Measurements from ENCODE around the gene RPL18. TPM values are rescaled to one million over a fixed set of nuclear protein-coding genes. Genes with fewer than 3 reads are reported as not detected.

RPL18 gene
- total and polyA plus RNA-seq, 9 of the 15 experiments (the other 6 are each of a cell fraction or from before 2014, with no cell fraction given), result 312 to 2,635 (median 1,653) TPM

DNA sequence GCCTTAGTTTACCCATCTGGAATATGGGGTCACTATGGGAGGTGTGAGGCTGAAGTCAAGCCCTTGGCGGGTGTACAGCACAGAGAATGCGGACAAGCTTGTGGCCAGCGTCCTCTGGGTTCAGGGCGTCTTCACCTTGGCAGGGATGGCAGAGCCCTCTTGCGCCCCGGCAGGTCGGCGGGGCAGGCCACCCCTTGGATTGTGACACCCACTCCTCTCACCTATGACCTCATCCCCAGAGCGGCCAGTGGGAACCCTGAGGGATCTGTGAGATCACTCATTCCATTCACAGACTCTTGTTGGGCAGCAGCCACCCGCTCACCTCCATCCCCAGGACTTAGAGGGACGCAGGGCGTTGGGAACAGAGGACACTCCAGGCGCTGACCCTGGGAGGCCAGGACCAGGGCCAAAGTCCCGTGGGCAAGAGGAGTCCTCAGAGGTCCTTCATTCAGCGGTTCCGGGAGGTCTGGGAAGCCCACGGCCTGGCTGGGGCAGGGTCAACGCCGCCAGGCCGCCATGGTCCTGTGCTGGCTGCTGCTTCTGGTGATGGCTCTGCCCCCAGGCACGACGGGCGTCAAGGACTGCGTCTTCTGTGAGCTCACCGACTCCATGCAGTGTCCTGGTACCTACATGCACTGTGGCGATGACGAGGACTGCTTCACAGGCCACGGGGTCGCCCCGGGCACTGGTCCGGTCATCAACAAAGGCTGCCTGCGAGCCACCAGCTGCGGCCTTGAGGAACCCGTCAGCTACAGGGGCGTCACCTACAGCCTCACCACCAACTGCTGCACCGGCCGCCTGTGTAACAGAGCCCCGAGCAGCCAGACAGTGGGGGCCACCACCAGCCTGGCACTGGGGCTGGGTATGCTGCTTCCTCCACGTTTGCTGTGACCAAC is 12.3 kb downstream of the RPL18 start, which contains the start of gene SPACA4 (continued):
- TF ChIP-seq, protein P1, sequence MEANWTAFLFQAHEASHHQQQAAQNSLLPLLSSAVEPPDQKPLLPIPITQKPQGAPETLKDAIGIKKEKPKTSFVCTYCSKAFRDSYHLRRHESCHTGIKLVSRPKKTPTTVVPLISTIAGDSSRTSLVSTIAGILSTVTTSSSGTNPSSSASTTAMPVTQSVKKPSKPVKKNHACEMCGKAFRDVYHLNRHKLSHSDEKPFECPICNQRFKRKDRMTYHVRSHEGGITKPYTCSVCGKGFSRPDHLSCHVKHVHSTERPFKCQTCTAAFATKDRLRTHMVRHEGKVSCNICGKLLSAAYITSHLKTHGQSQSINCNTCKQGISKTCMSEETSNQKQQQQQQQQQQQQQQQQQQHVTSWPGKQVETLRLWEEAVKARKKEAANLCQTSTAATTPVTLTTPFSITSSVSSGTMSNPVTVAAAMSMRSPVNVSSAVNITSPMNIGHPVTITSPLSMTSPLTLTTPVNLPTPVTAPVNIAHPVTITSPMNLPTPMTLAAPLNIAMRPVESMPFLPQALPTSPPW (CRISPR knock-in tag; IDR thresholded peaks at IDR 0.05), result no peak
- no peak for TF ChIP-seq ZNF347 (CRISPR knock-in tag; IDR thresholded peaks at IDR 0.05; ENCODE audit: low read depth)

DNA sequence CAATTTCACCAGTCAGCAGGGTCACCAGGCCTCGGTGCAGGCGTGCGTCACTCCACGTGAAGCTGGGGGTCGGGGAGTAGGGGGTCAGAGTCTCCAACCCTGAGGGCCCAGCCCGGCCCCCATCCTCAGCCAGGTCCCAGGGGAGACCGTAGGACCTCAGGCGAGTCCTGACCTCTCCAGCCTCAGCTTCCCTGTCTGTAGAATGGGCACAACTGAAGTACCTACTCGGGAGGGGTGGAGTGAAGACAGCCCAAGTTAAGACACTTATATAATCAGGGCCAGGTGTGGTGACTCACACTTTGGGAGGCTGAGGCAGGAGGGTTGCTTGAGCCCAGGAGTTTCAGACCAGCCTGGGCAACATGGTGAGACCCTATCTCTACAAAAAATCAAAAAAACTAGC is 15.1 kb downstream of the RPL18 start:
- Histone ChIP-seq H3K36me3 (ENCODE audit: control insufficient read depth, insufficient read depth, low read length) (no peaks in the 10 kb centered on the region), H3K9ac (ENCODE audit: insufficient read depth in 1 of 2, low read depth in 2 of 2, low read length in 2 of 2) (no peak overlapping the region), H3K9me3 (replicated peaks; ENCODE audit: control insufficient read depth, insufficient read depth, low read depth, low read length) (no peaks in the 10 kb centered on the region), H3K27ac (ENCODE audit: extremely low read depth, low read depth, low read length) (no peak overlapping the region), H3K4me3 (no peak overlapping the region), H2AFZ (ENCODE audit: low read depth, low read length) (no peak overlapping the region), H3K79me2 (ENCODE audit: control insufficient read depth, insufficient read depth, low read length) (no peaks in the 10 kb centered on the region), H4K20me1 (replicated peaks; ENCODE audit: control insufficient read depth, insufficient read depth, low read length) (no peaks in the 10 kb centered on the region; the same call in 1 of the 2 replicates), H3K27me3 (ENCODE audit: control insufficient read depth in 2 of 2, insufficient read depth in 2 of 2, low read length in 2 of 2) (peaks cover 0 to 4% of the 10 kb centered on the region in 2 experiments; a peak in 1 of 5 replicates), H3K9me1 (ENCODE audit: control insufficient read depth, insufficient read depth, low read length) (no peaks in the 10 kb centered on the region), H3K4me2 (ENCODE audit: insufficient read depth, low read length) (no peak overlapping the region), H3K4me1 (replicated peaks in 1 of 2; ENCODE audit: control insufficient read depth in 2 of 2, insufficient read depth in 2 of 2, low read length in 2 of 2) (peaks cover 0 to 35% of the 10 kb centered on the region in 2 experiments; a peak in 2 of 5 replicates)
- in situ Hi-C loops (cut with MboI) (no loop called here), intact Hi-C loops (cut with micrococcal nuclease) (no loop called here)
- ATAC-seq (no peak), FAIRE-seq (no peak), DNase-seq (ENCODE audit: extremely low read depth in 1 of 4, low spot score in 3 of 4) (no peak)
- CTCF ChIA-PET (ENCODE audit: low intra/inter-chr PET ratio), result no interaction called here
- no TSS peak for BruUV-seq (replicated peaks)
- POLR2A ChIA-PET, result interaction anchor here (0.6 kb wide), 1 partner anchor 15 kb away, joined by 3 read pairs; no protein-coding TSS in a partner anchor
- 40% methylated on average over 8 of the region's 9 CpGs for WGBS (ENCODE audit: insufficient coverage, low coverage, missing lambda C conversion rate)
- TF ChIP-seq PHF20 (IDR thresholded peaks at IDR 0.05; ENCODE audit: partially characterized antibody), result peak; percentile 52
- no peak for TF ChIP-seq ZBTB7A (IDR thresholded peaks at IDR 0.05; ENCODE audit: borderline replicate concordance, control insufficient read depth, low read depth, low read length)
- no peak for TF ChIP-seq POLR2B (IDR thresholded peaks at IDR 0.05; ENCODE audit: low read depth, partially characterized antibody)
- no peak for TF ChIP-seq TRIM24 (IDR thresholded peaks at IDR 0.05)
- TF ChIP-seq ESRRA (IDR thresholded peaks at IDR 0.05; ENCODE audit: borderline replicate concordance, low read depth), result peak; percentile 47; the same call in 1 of the 2 replicates
- TF ChIP-seq PTBP1 (IDR thresholded peaks at IDR 0.05; ENCODE audit: low read depth, low read length), result 0 out of 2 replicates have a peak, but pooled peaks have one; percentile 43
- TF ChIP-seq CHD4 (IDR thresholded peaks at IDR 0.05; ENCODE audit: insufficient read depth, insufficient replicate concordance, low read depth, low read length, poor library complexity, severe bottlenecking), result peak; percentile 80
- TF ChIP-seq NFATC3 (IDR thresholded peaks at IDR 0.05), result no peak
- no peak for TF ChIP-seq TBL1XR1 (IDR thresholded peaks at IDR 0.05; ENCODE audit: low read length in 2 of 2)
- TF ChIP-seq, protein P2, sequence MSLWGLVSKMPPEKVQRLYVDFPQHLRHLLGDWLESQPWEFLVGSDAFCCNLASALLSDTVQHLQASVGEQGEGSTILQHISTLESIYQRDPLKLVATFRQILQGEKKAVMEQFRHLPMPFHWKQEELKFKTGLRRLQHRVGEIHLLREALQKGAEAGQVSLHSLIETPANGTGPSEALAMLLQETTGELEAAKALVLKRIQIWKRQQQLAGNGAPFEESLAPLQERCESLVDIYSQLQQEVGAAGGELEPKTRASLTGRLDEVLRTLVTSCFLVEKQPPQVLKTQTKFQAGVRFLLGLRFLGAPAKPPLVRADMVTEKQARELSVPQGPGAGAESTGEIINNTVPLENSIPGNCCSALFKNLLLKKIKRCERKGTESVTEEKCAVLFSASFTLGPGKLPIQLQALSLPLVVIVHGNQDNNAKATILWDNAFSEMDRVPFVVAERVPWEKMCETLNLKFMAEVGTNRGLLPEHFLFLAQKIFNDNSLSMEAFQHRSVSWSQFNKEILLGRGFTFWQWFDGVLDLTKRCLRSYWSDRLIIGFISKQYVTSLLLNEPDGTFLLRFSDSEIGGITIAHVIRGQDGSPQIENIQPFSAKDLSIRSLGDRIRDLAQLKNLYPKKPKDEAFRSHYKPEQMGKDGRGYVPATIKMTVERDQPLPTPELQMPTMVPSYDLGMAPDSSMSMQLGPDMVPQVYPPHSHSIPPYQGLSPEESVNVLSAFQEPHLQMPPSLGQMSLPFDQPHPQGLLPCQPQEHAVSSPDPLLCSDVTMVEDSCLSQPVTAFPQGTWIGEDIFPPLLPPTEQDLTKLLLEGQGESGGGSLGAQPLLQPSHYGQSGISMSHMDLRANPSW (CRISPR knock-in tag; IDR thresholded peaks at IDR 0.05), result no peak
- no peak for TF ChIP-seq U2AF2 (optimal IDR thresholded peaks at IDR 0.05; ENCODE audit: low read depth, low read length)
- 0 out of 2 replicates have a peak, but pooled peaks have one; percentile 66 for TF ChIP-seq CBX1 (IDR thresholded peaks at IDR 0.05; ENCODE audit: low read depth)
- 0 out of 2 replicates have a peak, but pooled peaks have one; percentile 54 for TF ChIP-seq SMARCA5 (IDR thresholded peaks at IDR 0.05)
- peak; percentile 93 for TF ChIP-seq BCOR (IDR thresholded peaks at IDR 0.05)
- no peak for TF ChIP-seq CHD1 (IDR thresholded peaks at IDR 0.05; ENCODE audit: low read length)

Measured in K562 (cell line).